Calu3 (cell line): Measurements from ENCODE around the gene DENND5A. TPM values are rescaled to one million over a fixed set of nuclear protein-coding genes. Genes with fewer than 3 reads are reported as not detected.

Experiments
- BruUV-seq: library from RNA; stranded (reverse); fragments of 400-500 nt; replicated peaks from 2 replicates; lab custom pipeline; 2021; lab: Mats Ljungman, UMichigan
- CTCF ChIA-PET: fragments of 300-600 bp; sonication (Branson Sonifier 250); formaldehyde crosslinking; loops from one replicate; lab custom pipeline; 2022; ENCODE audit warnings: antibody characterized with exemption; lab: Charles Lee
- DNase-seq: peaks from one replicate; pipeline ENCODE4 v3.0.0; 2022
- H3K27ac Mint-ChIP-seq: one replicate; pipeline ENCODE4 v1.8.0; 2022; ENCODE audit warnings: mixed read lengths; ENCODE audit not compliant: unreplicated experiment
- H3K27me3 Mint-ChIP-seq: one replicate; pipeline ENCODE4 v1.8.0; 2022; ENCODE audit warnings: mixed read lengths; ENCODE audit not compliant: unreplicated experiment
- H3K36me3 Mint-ChIP-seq: one replicate; pipeline ENCODE4 v1.8.0; 2022; ENCODE audit warnings: mild to moderate bottlenecking, moderate library complexity, mixed read lengths; ENCODE audit not compliant: insufficient read depth, unreplicated experiment
- H3K4me1 Mint-ChIP-seq: one replicate; pipeline ENCODE4 v1.8.0; 2022; ENCODE audit warnings: mild to moderate bottlenecking, low read depth, mixed read lengths; ENCODE audit not compliant: unreplicated experiment
- H3K4me3 Mint-ChIP-seq: one replicate; pipeline ENCODE4 v1.8.0; 2022; ENCODE audit warnings: mild to moderate bottlenecking, low read depth, moderate library complexity, mixed read lengths; ENCODE audit not compliant: unreplicated experiment
- H3K9me3 Mint-ChIP-seq: one replicate; pipeline ENCODE4 v1.8.0; 2022; ENCODE audit warnings: low read depth, mixed read lengths; ENCODE audit not compliant: unreplicated experiment
- CTCF ChIP-seq: fragments of 200-600 bp; IDR thresholded peaks from one replicate; pipeline ENCODE4 v1.8.0; 2022; ENCODE audit warnings: antibody characterized with exemption; ENCODE audit not compliant: unreplicated experiment
- intact Hi-C: fragments of 100-400 bp; cut with micrococcal nuclease; formaldehyde crosslinking; loops from one replicate; pipeline ENCODE4 v1.10.0; 2022; ENCODE audit not compliant: unreplicated experiment
- total RNA-seq: library from RNA; stranded (reverse); gene quantifications from 2 replicates; pipeline ENCODE4 v1.2.3, GENCODE V29; 2022

DENND5A gene
- total RNA-seq, 1 experiment from 2014 or later = 40.0 TPM

- DNase-seq = no peak
- intact Hi-C loops = no loop called here
- CTCF ChIA-PET = interaction anchor here (0.7 to 1.3 kb wide), 2 partner anchors 17 to 74 kb away, joined by 3 to 8 read pairs; no protein-coding TSS in a partner anchor
- no TSS peak for BruUV-seq
- Mint-ChIP-seq H3K4me1 (no peaks in the 10 kb centered on the region), H3K9me3 (no peaks in the 10 kb centered on the region), H3K4me3 (no peak overlapping the region), H3K27ac (no peak overlapping the region), H3K36me3 (no peaks in the 10 kb centered on the region), H3K27me3 (peaks cover 57% of the 10 kb centered on the region)
- TF ChIP-seq CTCF = no peak
Measured at GRCh38 chr11:9096427-9096826, 168.7 kb downstream of the DENND5A start.

GRCh38 chr11:9095421-9095820 lies 169.7 kb downstream of the DENND5A start:
- Mint-ChIP-seq H3K27me3 (peaks cover 63% of the 10 kb centered on the region), H3K4me1 (no peaks in the 10 kb centered on the region), H3K9me3 (no peaks in the 10 kb centered on the region), H3K36me3 (no peaks in the 10 kb centered on the region), H3K4me3 (no peak overlapping the region), H3K27ac (no peak overlapping the region)
- CTCF ChIA-PET = interaction anchor here (0.6 to 1.3 kb wide), 2 partner anchors 16 to 23 kb away, joined by 5 to 8 read pairs; no protein-coding TSS in a partner anchor
- no peak for DNase-seq
- TF ChIP-seq CTCF = no peak
- no TSS peak for BruUV-seq
- intact Hi-C loops = no loop called here

- no peaks in the 10 kb centered on the region for H3K36me3 Mint-ChIP-seq
- CTCF ChIA-PET = interaction anchor here (0.5 kb wide), 1 partner anchor 59 kb away, joined by 6 read pairs; no protein-coding TSS in a partner anchor
- peaks cover 73% of the 10 kb centered on the region for H3K27me3 Mint-ChIP-seq
- BruUV-seq = no TSS peak
- no peak for DNase-seq
- H3K27ac Mint-ChIP-seq = no peak overlapping the region
- H3K4me3 Mint-ChIP-seq = no peak overlapping the region
- no peak for TF ChIP-seq CTCF
- H3K4me1 Mint-ChIP-seq = no peaks in the 10 kb centered on the region
- intact Hi-C loops = no loop called here
- no peaks in the 10 kb centered on the region for H3K9me3 Mint-ChIP-seq
Measured at GRCh38 chr11:9094420-9094819, 170.7 kb downstream of the DENND5A start.

- BruUV-seq = no TSS peak
- H3K36me3 Mint-ChIP-seq = no peaks in the 10 kb centered on the region
- DNase-seq = no peak
- no peak overlapping the region for H3K4me3 Mint-ChIP-seq
- peaks cover 86% of the 10 kb centered on the region for H3K27me3 Mint-ChIP-seq
- intact Hi-C loops = no loop called here
- no peaks in the 10 kb centered on the region for H3K9me3 Mint-ChIP-seq
- no peak overlapping the region for H3K27ac Mint-ChIP-seq
- peak; percentile 20 for TF ChIP-seq CTCF
- CTCF ChIA-PET = interaction anchor here (0.6 to 1.8 kb wide), 3 partner anchors 45 to 111 kb away, joined by 3 to 8 read pairs (median 3); no protein-coding TSS in a partner anchor
- no peaks in the 10 kb centered on the region for H3K4me1 Mint-ChIP-seq
Measured at GRCh38 chr11:9092853-9093778, 172.0 kb downstream of the DENND5A start.
